Sigmoid colon (tissue), 4 donors: ENCODE results near the gene AFF4.

Source experiments
- CTCF ChIP-seq, 4 experiments: fragments of 450-650 bp in 3 of 4; fragments of 200-600 bp in 1 of 4; IDR thresholded peaks; one replicate each; pipeline ENCODE4 v1.5.1; 2016 to 2019; ENCODE audit warnings: antibody characterized with exemption in 4 of 4, mild to moderate bottlenecking in 3 of 4, moderate library complexity in 2 of 4
- POLR2A ChIP-seq, 2 donors: fragments of 450-650 bp; IDR thresholded peaks; one replicate each; pipeline ENCODE4 v1.6.1; 2016; ENCODE audit warnings: antibody characterized with exemption in 2 of 2, mild to moderate bottlenecking in 2 of 2, moderate library complexity in 2 of 2
- POLR2AphosphoS5 ChIP-seq, 4 donors: sonication (generic); formaldehyde crosslinking; IDR thresholded peaks; one replicate each; pipeline ENCODE4 v1.6.1; 2017; ENCODE audit warnings: antibody characterized with exemption in 4 of 4

DNA sequence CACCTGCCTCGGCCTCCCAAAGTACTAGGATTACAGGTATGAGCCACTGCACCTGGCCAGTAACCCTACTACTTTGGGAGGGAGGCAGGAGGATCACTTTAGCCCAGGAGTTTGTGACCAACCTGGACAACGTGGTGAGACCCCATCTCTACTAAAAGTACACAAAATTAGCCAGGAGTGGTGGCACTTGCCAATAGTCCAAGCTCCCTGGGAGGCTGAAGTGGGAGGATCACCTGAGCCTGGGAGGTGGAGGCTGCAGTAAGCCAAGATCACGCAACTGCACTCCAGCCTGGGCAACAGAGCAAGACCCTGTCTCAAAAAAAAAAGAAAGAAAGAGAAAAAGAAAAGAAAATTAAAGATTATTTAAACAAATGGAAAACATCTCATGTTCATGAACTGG is 107.4 kb downstream of the AFF4 start:
- TF ChIP-seq POLR2A (IDR thresholded peaks at IDR 0.05) = no peak
- TF ChIP-seq CTCF (IDR thresholded peaks at IDR 0.05) = no peak
- no peak for TF ChIP-seq POLR2AphosphoS5 (IDR thresholded peaks at IDR 0.05)
